ENCODE data around the gene CCDC74A. TPM values are rescaled to one million over a fixed set of nuclear protein-coding genes. Genes with fewer than 3 reads are reported as not detected.
"Not testable (repeated sequence)": the region's sequence is repeated elsewhere in the genome, so short reads cannot be mapped to it uniquely, and the experiment has no call there.

The CCDC74A gene
- total RNA-seq, 1 donor from 2014 or later, result 16.0 TPM

GRCh38 chr2:131556998-131557397, 29.3 kb downstream of the CCDC74A start:
- Mint-ChIP-seq H3K27ac (ENCODE audit: unreplicated experiment) (no peak overlapping the region), H3K36me3 (ENCODE audit: low read depth, unreplicated experiment) (no peaks in the 10 kb centered on the region), H3K9me3 (ENCODE audit: unreplicated experiment) (no peaks in the 10 kb centered on the region), H3K4me1 (ENCODE audit: unreplicated experiment) (no peaks in the 10 kb centered on the region), H3K4me3 (ENCODE audit: unreplicated experiment) (no peak overlapping the region), H3K27me3 (ENCODE audit: unreplicated experiment) (peaks cover 2% of the 10 kb centered on the region)
- DNase-seq (ENCODE audit: low spot score), result no peak
- no peak for TF ChIP-seq CTCF (IDR thresholded peaks at IDR 0.05; ENCODE audit: unreplicated experiment)

GRCh38 chr2:131557558-131558321, 30.1 kb downstream of the CCDC74A start:
- H3K27ac Mint-ChIP-seq (ENCODE audit: unreplicated experiment), result no peak overlapping the region
- TF ChIP-seq CTCF (IDR thresholded peaks at IDR 0.05; ENCODE audit: unreplicated experiment), result no peak
- H3K9me3 Mint-ChIP-seq (ENCODE audit: unreplicated experiment), result no peaks in the 10 kb centered on the region
- DNase-seq (ENCODE audit: low spot score), result no peak
- peaks cover 2% of the 10 kb centered on the region for H3K27me3 Mint-ChIP-seq (ENCODE audit: unreplicated experiment)
- H3K4me3 Mint-ChIP-seq (ENCODE audit: unreplicated experiment), result no peak overlapping the region
- no peaks in the 10 kb centered on the region for H3K4me1 Mint-ChIP-seq (ENCODE audit: unreplicated experiment)
- H3K36me3 Mint-ChIP-seq (ENCODE audit: low read depth, unreplicated experiment), result no peaks in the 10 kb centered on the region

- no peak for DNase-seq (ENCODE audit: low spot score)
- Mint-ChIP-seq H3K9me3 (ENCODE audit: unreplicated experiment) (no peaks in the 10 kb centered on the region), H3K4me1 (ENCODE audit: unreplicated experiment) (no peaks in the 10 kb centered on the region), H3K27me3 (ENCODE audit: unreplicated experiment) (no peaks in the 10 kb centered on the region), H3K36me3 (ENCODE audit: low read depth, unreplicated experiment) (no peaks in the 10 kb centered on the region), H3K4me3 (ENCODE audit: unreplicated experiment) (no peak overlapping the region), H3K27ac (ENCODE audit: unreplicated experiment) (no peak overlapping the region)
- TF ChIP-seq CTCF (IDR thresholded peaks at IDR 0.05; ENCODE audit: unreplicated experiment), result no peak
Measured at GRCh38 chr2:131566371-131566770, 38.7 kb downstream of the CCDC74A start.

- no peaks in the 10 kb centered on the region for H3K4me1 Mint-ChIP-seq (ENCODE audit: unreplicated experiment)
- TF ChIP-seq CTCF (IDR thresholded peaks at IDR 0.05; ENCODE audit: unreplicated experiment), result no peak
Measured at GRCh38 chr2:131567891-131568290, 40.2 kb downstream of the CCDC74A start.

GRCh38 chr2:131568401-131568800, 40.7 kb downstream of the CCDC74A start:
- H3K27ac Mint-ChIP-seq (ENCODE audit: unreplicated experiment); H3K27me3 Mint-ChIP-seq (ENCODE audit: unreplicated experiment); H3K4me1 Mint-ChIP-seq (ENCODE audit: unreplicated experiment); DNase-seq (ENCODE audit: low spot score); H3K9me3 Mint-ChIP-seq (ENCODE audit: unreplicated experiment); H3K4me3 Mint-ChIP-seq (ENCODE audit: unreplicated experiment); H3K36me3 Mint-ChIP-seq (ENCODE audit: low read depth, unreplicated experiment): not testable (repeated sequence)

More at GRCh38 chr2:131567891-131568290, 40.2 kb downstream of the CCDC74A start:
- no peak overlapping the region for H3K4me3 Mint-ChIP-seq (ENCODE audit: unreplicated experiment)
- no peak overlapping the region for H3K27ac Mint-ChIP-seq (ENCODE audit: unreplicated experiment)
- DNase-seq (ENCODE audit: low spot score), result no peak
- no peaks in the 10 kb centered on the region for H3K9me3 Mint-ChIP-seq (ENCODE audit: unreplicated experiment)
- H3K36me3 Mint-ChIP-seq (ENCODE audit: low read depth, unreplicated experiment), result no peaks in the 10 kb centered on the region
- no peaks in the 10 kb centered on the region for H3K27me3 Mint-ChIP-seq (ENCODE audit: unreplicated experiment)

All from endothelial cell (in vitro differentiated cells).